HG03159 (cell line): ENCODE measurements around the gene GIMAP6.
"Not testable (repeated sequence)": the region's sequence is repeated elsewhere in the genome, so short reads cannot be mapped to it uniquely, and the experiment has no call there.

Experiments
- ATAC-seq: cut with Tn5 transposase; IDR thresholded peaks from one replicate; pipeline ENCODE4 v1.9.1; 2021; ENCODE audit warnings: mild to moderate bottlenecking, moderate library complexity; ENCODE audit not compliant: unreplicated experiment

Gene GIMAP6

DNA sequence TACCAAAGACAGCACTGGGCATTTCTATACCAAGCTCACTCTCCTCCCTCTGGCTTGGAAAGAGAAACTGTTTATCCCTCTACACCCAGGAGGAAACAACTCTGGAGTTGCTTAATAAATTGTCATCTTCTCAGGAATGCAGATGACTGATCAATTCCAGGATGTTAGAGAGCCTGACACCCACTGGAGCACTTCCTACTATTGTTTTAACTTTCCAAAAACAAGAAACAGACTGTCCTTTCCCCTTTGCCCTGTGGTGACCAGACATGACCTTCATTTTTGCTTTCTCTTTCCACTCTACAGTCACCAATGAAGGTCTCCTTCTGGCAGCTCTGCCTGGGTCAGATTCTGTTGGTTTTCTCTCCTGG, 45.4 kb downstream of the GIMAP6 start:
- no peak for ATAC-seq

DNA sequence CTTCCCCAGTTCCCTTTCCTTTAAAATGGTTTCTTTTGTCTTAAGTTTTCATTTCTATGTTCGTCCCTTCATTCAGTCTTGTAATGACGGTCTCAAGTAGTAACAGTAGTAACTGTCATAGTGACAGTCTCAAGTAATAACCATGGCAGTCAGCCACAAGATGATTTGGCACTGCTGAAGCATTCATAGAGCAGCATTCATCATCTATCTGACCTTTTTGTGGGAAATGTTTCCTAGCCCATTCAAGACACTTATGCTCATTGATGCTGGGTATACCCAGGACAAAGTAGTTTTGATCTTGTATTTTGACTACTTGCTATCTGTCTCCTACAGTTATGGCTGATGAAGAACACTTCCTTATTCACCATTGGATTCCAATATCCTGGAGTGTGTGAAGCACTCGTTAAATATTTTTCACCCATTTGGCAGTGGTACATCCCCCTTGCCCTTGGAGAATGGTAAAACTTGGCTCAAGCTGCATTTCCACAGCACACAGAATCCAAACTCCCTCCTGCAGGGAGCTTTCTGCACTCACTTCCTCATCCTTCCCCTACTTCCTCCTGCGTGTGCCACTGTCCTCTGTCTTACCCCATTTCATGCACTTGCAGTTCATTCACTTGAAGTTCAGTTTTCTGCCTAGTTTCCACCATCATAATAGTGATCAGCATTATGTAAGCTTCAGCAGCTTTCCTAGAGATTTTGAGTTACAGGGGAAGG, 46.0 kb downstream of the GIMAP6 start:
- ATAC-seq: no peak

DNA sequence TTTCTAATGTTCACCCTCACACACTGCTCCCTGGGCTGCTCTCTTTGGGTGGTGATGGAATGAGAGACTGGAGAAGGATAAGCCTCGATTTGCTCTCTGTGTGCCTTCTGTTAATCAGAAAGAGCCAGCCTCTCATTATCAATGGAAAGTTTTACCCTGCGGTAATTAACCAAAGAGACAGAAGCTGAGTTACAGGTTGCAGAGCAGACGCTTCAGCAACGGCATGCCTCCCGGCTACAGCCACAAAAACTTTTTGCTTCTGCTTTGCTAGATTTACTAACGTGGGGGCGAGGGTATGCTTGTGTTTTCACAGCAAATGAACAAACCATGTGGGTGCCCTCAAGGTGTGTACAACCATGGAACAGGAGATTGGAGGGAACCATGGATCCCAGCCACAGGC, 47.0 kb downstream of the GIMAP6 start:
- no peak for ATAC-seq

DNA sequence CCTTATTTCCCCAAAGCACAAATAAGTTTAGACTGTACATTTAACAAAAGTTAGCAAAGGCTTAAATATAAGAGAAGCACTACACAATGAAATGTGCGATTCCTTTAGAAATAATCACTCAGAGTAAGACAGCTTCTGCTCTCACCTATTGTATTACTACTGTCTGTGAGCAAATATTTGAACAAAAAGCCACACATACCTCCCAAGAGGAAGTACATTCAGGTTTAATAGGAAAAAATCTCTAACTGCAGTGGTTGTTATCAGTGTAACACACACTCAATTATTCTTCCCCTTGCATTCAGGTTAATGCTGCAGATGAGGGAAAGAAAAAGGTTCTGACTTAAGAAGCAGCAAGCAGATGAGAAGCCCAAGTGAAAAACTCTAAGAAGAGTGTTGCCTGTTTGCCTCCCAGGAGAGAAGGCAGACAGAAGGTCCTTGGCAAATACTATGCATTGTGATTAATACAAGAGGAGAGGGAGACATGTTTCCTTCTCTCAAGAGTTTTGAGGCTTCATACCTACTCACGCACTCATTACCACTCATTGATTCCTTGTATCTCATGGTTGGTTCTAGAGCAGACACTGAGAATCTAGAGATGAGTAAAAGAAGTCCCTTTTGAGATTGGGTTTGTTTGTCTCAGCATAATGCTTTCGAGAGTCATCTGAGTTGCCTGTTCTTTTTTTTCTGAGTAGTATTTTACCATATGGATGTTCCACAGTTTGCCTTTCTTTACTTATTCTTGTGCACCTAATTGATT, 51.4 kb downstream of the GIMAP6 start:
- ATAC-seq: no peak

DNA sequence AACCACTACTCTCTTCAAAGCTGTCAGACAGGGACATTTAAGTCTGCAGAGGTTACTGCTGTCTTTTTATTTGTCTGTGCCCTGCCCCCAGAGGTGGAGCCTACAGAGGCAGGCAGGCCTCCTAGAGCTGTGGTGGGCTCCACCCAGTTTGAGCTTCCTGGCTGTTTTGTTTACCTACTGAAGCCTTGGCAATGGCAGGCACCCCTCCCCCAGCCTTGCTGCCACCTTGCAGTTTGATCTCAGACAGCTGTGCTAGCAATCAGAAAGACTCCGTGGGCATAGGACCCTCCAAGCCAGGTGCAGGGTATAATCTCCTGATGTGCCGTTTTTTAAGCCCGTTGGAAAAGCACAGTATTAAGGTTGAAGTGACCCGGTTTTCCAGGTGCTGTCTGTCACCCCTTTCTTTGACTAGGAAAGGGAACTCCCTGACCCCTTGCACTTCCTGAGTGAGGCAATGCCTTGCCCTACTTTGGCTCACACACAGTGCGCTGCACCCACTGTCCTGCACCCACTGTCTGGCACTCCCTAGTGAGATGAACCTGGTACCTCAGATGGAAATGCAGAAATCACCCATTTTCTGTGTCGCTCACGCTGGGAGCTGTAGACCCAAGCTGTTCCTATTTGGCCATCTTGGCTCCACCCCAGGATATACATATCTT, 52.1 kb downstream of the GIMAP6 start:
- not testable (repeated sequence) for ATAC-seq
